DOHH2 (cell line): Measurements from ENCODE around the gene NEGR1.

ENCODE experiments used
- EZH2phosphoT487 ChIP-seq: fragments of 200-600 bp; sonication (generic); IDR thresholded peaks from 2 replicates; pipeline ENCODE4 v1.6.1; 2017; ENCODE audit warnings: borderline replicate concordance, mild to moderate bottlenecking, antibody characterized with exemption, low read length, moderate library complexity, mixed read lengths
- TF ChIP-seq, protein P1 (sequence below): fragments of 200-600 bp; sonication (generic); IDR thresholded peaks from one replicate; pipeline ENCODE4 v1.5.1; 2014; ENCODE audit warnings: antibody characterized with exemption, mild to moderate bottlenecking, low read depth, low read length; ENCODE audit not compliant: poor library complexity, severe bottlenecking

DNA sequence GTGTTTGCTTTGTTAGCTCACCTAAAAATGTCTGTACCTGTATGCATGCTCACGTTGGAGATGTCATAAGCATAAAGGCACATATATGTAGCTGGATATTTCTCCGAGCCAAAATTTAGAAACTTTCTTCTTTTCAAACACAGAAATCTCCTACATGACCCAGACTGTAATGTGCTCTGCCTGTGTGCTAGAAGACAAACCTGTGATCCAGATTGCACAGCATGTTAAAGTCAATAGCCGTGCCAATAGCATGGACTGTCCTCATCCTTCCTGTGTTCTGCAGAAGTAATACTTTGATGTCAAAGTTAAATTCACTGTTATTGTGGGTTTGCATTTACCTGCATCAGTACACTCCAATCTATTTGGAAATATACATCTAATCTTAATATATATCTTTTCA lies 855.3 kb downstream of the NEGR1 start:
- TF ChIP-seq, protein P1, sequence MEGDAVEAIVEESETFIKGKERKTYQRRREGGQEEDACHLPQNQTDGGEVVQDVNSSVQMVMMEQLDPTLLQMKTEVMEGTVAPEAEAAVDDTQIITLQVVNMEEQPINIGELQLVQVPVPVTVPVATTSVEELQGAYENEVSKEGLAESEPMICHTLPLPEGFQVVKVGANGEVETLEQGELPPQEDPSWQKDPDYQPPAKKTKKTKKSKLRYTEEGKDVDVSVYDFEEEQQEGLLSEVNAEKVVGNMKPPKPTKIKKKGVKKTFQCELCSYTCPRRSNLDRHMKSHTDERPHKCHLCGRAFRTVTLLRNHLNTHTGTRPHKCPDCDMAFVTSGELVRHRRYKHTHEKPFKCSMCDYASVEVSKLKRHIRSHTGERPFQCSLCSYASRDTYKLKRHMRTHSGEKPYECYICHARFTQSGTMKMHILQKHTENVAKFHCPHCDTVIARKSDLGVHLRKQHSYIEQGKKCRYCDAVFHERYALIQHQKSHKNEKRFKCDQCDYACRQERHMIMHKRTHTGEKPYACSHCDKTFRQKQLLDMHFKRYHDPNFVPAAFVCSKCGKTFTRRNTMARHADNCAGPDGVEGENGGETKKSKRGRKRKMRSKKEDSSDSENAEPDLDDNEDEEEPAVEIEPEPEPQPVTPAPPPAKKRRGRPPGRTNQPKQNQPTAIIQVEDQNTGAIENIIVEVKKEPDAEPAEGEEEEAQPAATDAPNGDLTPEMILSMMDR = no peak
- TF ChIP-seq EZH2phosphoT487 = no peak
